GM21786 (cell line): Measurements from ENCODE around the gene ATAD1.
"Not testable (repeated sequence)": the region's sequence is repeated elsewhere in the genome, so short reads cannot be mapped to it uniquely, and the experiment has no call there.

Experiments
- ATAC-seq: cut with Tn5 transposase; IDR thresholded peaks from one replicate; pipeline ENCODE4 v1.9.1; 2021; ENCODE audit not compliant: unreplicated experiment

Gene ATAD1

GRCh38 chr10:87817609-87818504 lies at the start of gene ATAD1:
TSS of gene ATAD1 (minus strand) at chr10:87818226. CDS start at chr10:87814599, 3,627 bp downstream.
- ATAC-seq, result peak; percentile 73

- ATAC-seq, result no peak
Measured at GRCh38 chr10:87867453-87867852, 49.4 kb upstream of the ATAD1 start.

GRCh38 chr10:87866412-87866974 lies 48.5 kb upstream of the ATAD1 start:
- no peak for ATAC-seq

- ATAC-seq, result no peak
Measured at GRCh38 chr10:87865241-87865881, 47.3 kb upstream of the ATAD1 start.

GRCh38 chr10:87864496-87865059 lies 46.6 kb upstream of the ATAD1 start:
- no peak for ATAC-seq

- not testable (repeated sequence) for ATAC-seq
Measured at GRCh38 chr10:87863951-87864495, 46.0 kb upstream of the ATAD1 start.

GRCh38 chr10:87863053-87863943 lies 45.3 kb upstream of the ATAD1 start, which contains the start of the genes KLLN and PTEN:
TSS of gene KLLN (minus strand) at chr10:87863533. CDS start at chr10:87862487, 1,046 bp downstream.
TSS of gene PTEN (plus strand) at chr10:87863625. CDS start at chr10:87864470, 845 bp downstream.
- peak; percentile 29 for ATAC-seq

- peak; percentile 7 for ATAC-seq
Measured at GRCh38 chr10:87862679-87863052, 44.6 kb upstream of the ATAD1 start.

GRCh38 chr10:87861953-87862678 lies 44.1 kb upstream of the ATAD1 start:
- ATAC-seq, result peak; percentile 53

GRCh38 chr10:87861566-87861952 lies 43.5 kb upstream of the ATAD1 start:
- peak; percentile 23 for ATAC-seq

GRCh38 chr10:87860816-87861403 lies 42.9 kb upstream of the ATAD1 start:
- ATAC-seq, result no peak

- ATAC-seq, result no peak
Measured at GRCh38 chr10:87860156-87860795, 42.2 kb upstream of the ATAD1 start.

GRCh38 chr10:87855665-87856064 lies 37.6 kb upstream of the ATAD1 start:
- not testable (repeated sequence) for ATAC-seq

GRCh38 chr10:87855247-87855646 lies 37.2 kb upstream of the ATAD1 start:
- ATAC-seq, result not testable (repeated sequence)

- ATAC-seq, result no peak
Measured at GRCh38 chr10:87852089-87852488, 34.1 kb upstream of the ATAD1 start.

GRCh38 chr10:87850742-87851205 lies 32.7 kb upstream of the ATAD1 start:
- no peak for ATAC-seq

- no peak for ATAC-seq
Measured at GRCh38 chr10:87849001-87849400, 31.0 kb upstream of the ATAD1 start.

GRCh38 chr10:87847550-87847949 lies 29.5 kb upstream of the ATAD1 start:
- ATAC-seq, result no peak
